Astrocyte (in vitro differentiated cells and primary cell): ENCODE measurements around the gene ANXA7. TPM values are rescaled to one million over a fixed set of nuclear protein-coding genes. Genes with fewer than 3 reads are reported as not detected.

ENCODE experiments used
- DNase-seq: peaks from one replicate; pipeline ENCODE4 v3.0.0-alpha.2; 2010; ENCODE audit warnings: low read depth
- FAIRE-seq: peaks from 2 replicates; lab custom pipeline; 2011; peaks lifted over from hg19 to GRCh38; lab: Jason Lieb, UNC
- H2AFZ ChIP-seq: 2 replicates; pipeline ENCODE4 v1.6.0; 2012; ENCODE audit warnings: low read depth, low read length, inconsistent platforms
- H3K27ac ChIP-seq: 2 replicates; pipeline ENCODE4 v1.5.1; 2011; ENCODE audit warnings: low read depth, low read length, inconsistent platforms
- H3K27me3 ChIP-seq: 2 replicates; pipeline ENCODE4 v1.6.0; 2011; ENCODE audit warnings: low read length, inconsistent platforms; ENCODE audit not compliant: insufficient read depth
- H3K36me3 ChIP-seq: 2 replicates; pipeline ENCODE4 v1.5.1; 2011; ENCODE audit warnings: low read length, inconsistent platforms; ENCODE audit not compliant: insufficient read depth
- H3K4me1 ChIP-seq: 2 replicates; pipeline ENCODE4 v1.5.1; 2011; ENCODE audit warnings: low read length, inconsistent platforms; ENCODE audit not compliant: insufficient read depth
- H3K4me2 ChIP-seq: 2 replicates; pipeline ENCODE4 v1.6.0; 2012; ENCODE audit warnings: low read length, inconsistent platforms
- H3K4me3 ChIP-seq: 2 replicates; pipeline ENCODE4 v1.5.1; 2011; ENCODE audit warnings: low read depth, mild to moderate bottlenecking, low read length, inconsistent platforms; ENCODE audit not compliant: insufficient read depth
- H3K79me2 ChIP-seq: 2 replicates; pipeline ENCODE4 v1.6.0; 2012; ENCODE audit warnings: mild to moderate bottlenecking, low read length, inconsistent platforms; ENCODE audit not compliant: insufficient read depth
- H3K9ac ChIP-seq: 2 replicates; pipeline ENCODE4 v1.6.0; 2012; ENCODE audit warnings: mild to moderate bottlenecking, low read length, inconsistent platforms
- H3K9me3 ChIP-seq: 2 replicates; pipeline ENCODE4 v1.5.1; 2012; ENCODE audit warnings: low read depth, mild to moderate bottlenecking, low read length, inconsistent platforms; ENCODE audit not compliant: insufficient read depth
- H4K20me1 ChIP-seq: 2 replicates; pipeline ENCODE4 v1.6.0; 2012; ENCODE audit warnings: low read length, inconsistent platforms; ENCODE audit not compliant: insufficient read depth
- H3K27ac Mint-ChIP-seq: one replicate; pipeline ENCODE4 v1.8.0; 2021; ENCODE audit warnings: mild to moderate bottlenecking, mixed read lengths; ENCODE audit not compliant: unreplicated experiment
- H3K27me3 Mint-ChIP-seq: one replicate; pipeline ENCODE4 v1.8.0; 2021; ENCODE audit warnings: low read depth, mixed read lengths; ENCODE audit not compliant: unreplicated experiment
- H3K36me3 Mint-ChIP-seq: one replicate; pipeline ENCODE4 v1.8.0; 2021; ENCODE audit warnings: low read depth, mixed read lengths; ENCODE audit not compliant: unreplicated experiment
- H3K4me1 Mint-ChIP-seq: one replicate; pipeline ENCODE4 v1.8.0; 2021; ENCODE audit warnings: low read depth, mixed read lengths; ENCODE audit not compliant: unreplicated experiment
- H3K4me3 Mint-ChIP-seq: one replicate; pipeline ENCODE4 v1.8.0; 2021; ENCODE audit warnings: mild to moderate bottlenecking, moderate library complexity, mixed read lengths; ENCODE audit not compliant: unreplicated experiment
- H3K9me3 Mint-ChIP-seq: one replicate; pipeline ENCODE4 v1.8.0; 2021; ENCODE audit warnings: mild to moderate bottlenecking, mixed read lengths; ENCODE audit not compliant: unreplicated experiment
- EZH2 ChIP-seq: IDR thresholded peaks from 2 replicates; pipeline ENCODE4 v1.6.1; 2012; ENCODE audit warnings: mild to moderate bottlenecking, low read length, inconsistent platforms; ENCODE audit not compliant: insufficient read depth
- total RNA-seq: library from RNA; stranded (reverse); gene quantifications from 2 replicates; pipeline ENCODE4 v1.2.1, GENCODE V29; 2021
- TF ChIP-seq, protein P1 (sequence below): IDR thresholded peaks from 2 replicates; pipeline ENCODE4 v1.5.1; 2011; ENCODE audit warnings: low read depth, mild to moderate bottlenecking, inconsistent platforms, low read length, moderate library complexity; ENCODE audit not compliant: insufficient read depth

ANXA7 gene
- total RNA-seq, 1 donor from 2014 or later, result 79.6 TPM

DNA sequence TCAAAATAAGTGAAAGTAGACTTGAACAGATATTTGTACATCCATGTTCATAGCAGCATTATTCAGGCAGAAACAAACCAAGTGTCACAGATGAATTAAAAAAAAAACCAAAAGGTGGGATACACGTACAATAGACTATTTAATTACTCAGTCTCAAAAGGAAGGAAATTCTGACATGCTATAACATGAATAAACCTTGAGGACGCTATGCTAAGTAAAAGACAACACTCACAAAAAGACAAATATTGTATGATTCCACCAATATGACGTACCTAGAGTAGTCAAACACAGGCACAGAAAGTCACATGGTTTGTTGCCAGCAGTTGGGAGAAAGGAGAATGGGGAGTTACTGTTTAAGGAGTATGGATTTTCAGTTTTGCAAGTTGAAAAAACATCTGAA is 37.2 kb downstream of the ANXA7 start:
- Histone ChIP-seq H3K27ac (no peak overlapping the region), H2AFZ (no peak overlapping the region), H3K9me3 (no peaks in the 10 kb centered on the region), H3K27me3 (no peaks in the 10 kb centered on the region), H3K4me3 (no peak overlapping the region), H3K4me2 (no peak overlapping the region), H3K79me2 (no peaks in the 10 kb centered on the region), H4K20me1 (no peaks in the 10 kb centered on the region), H3K36me3 (peaks cover 41% of the 10 kb centered on the region), H3K4me1 (no peaks in the 10 kb centered on the region), H3K9ac (no peak overlapping the region)
- Mint-ChIP-seq H3K4me1 (no peaks in the 10 kb centered on the region), H3K4me3 (no peak overlapping the region), H3K27me3 (no peaks in the 10 kb centered on the region), H3K27ac (no peak overlapping the region), H3K9me3 (no peaks in the 10 kb centered on the region), H3K36me3 (peaks cover 15% of the 10 kb centered on the region)
- TF ChIP-seq, protein P1, sequence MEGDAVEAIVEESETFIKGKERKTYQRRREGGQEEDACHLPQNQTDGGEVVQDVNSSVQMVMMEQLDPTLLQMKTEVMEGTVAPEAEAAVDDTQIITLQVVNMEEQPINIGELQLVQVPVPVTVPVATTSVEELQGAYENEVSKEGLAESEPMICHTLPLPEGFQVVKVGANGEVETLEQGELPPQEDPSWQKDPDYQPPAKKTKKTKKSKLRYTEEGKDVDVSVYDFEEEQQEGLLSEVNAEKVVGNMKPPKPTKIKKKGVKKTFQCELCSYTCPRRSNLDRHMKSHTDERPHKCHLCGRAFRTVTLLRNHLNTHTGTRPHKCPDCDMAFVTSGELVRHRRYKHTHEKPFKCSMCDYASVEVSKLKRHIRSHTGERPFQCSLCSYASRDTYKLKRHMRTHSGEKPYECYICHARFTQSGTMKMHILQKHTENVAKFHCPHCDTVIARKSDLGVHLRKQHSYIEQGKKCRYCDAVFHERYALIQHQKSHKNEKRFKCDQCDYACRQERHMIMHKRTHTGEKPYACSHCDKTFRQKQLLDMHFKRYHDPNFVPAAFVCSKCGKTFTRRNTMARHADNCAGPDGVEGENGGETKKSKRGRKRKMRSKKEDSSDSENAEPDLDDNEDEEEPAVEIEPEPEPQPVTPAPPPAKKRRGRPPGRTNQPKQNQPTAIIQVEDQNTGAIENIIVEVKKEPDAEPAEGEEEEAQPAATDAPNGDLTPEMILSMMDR, result no peak
- no peak for TF ChIP-seq EZH2
- DNase-seq (no peak), FAIRE-seq (no peak)

DNA sequence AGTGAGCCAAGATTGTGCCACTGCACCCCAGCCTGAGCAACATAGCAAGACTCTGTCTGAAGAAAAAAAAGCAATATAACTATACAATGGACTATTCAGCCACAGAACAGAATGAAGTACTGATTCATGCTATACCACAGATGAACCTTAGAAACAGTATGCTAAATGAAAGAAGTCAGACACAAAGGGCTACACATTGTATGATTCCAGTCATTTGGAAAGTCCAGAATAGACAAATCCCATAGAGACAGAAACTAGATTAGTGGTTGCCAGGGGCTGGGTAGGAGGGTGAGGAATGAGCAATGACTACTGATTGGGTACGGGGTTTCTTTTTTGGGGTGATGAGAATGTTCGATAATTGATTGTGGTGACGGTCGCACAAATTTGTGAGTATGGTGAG is 45.6 kb downstream of the ANXA7 start:
- no peaks in the 10 kb centered on the region for H3K4me1 ChIP-seq
- no peak overlapping the region for H3K27ac Mint-ChIP-seq
- H3K4me2 ChIP-seq, result no peak overlapping the region
- H3K4me3 ChIP-seq, result no peak overlapping the region
- H3K4me3 Mint-ChIP-seq, result no peak overlapping the region
- no peaks in the 10 kb centered on the region for H3K4me1 Mint-ChIP-seq
- no peaks in the 10 kb centered on the region for H3K9me3 ChIP-seq
- H3K36me3 ChIP-seq, result peaks cover 21% of the 10 kb centered on the region
- H3K9me3 Mint-ChIP-seq, result no peaks in the 10 kb centered on the region
- H3K36me3 Mint-ChIP-seq, result peaks cover 16% of the 10 kb centered on the region
- FAIRE-seq, result no peak
- H3K79me2 ChIP-seq, result no peaks in the 10 kb centered on the region
- no peak overlapping the region for H3K27ac ChIP-seq
- no peaks in the 10 kb centered on the region for H4K20me1 ChIP-seq
- H3K9ac ChIP-seq, result no peak overlapping the region
- H3K27me3 ChIP-seq, result no peaks in the 10 kb centered on the region
- no peak overlapping the region for H2AFZ ChIP-seq
- H3K27me3 Mint-ChIP-seq, result no peaks in the 10 kb centered on the region
- DNase-seq, result no peak
- TF ChIP-seq, protein P1, result no peak
- no peak for TF ChIP-seq EZH2

- H3K4me1 ChIP-seq, result no peaks in the 10 kb centered on the region
- no peak overlapping the region for H3K4me3 Mint-ChIP-seq
- H3K9me3 Mint-ChIP-seq, result no peaks in the 10 kb centered on the region
- no peak overlapping the region for H2AFZ ChIP-seq
- peaks cover 21% of the 10 kb centered on the region for H3K36me3 ChIP-seq
- DNase-seq (no peak), FAIRE-seq (no peak)
- H3K27ac ChIP-seq, result no peak overlapping the region
- H3K9me3 ChIP-seq, result no peaks in the 10 kb centered on the region
- no peak overlapping the region for H3K9ac ChIP-seq
- H3K27me3 Mint-ChIP-seq, result no peaks in the 10 kb centered on the region
- H3K79me2 ChIP-seq, result no peaks in the 10 kb centered on the region
- no peak overlapping the region for H3K27ac Mint-ChIP-seq
- H4K20me1 ChIP-seq, result no peaks in the 10 kb centered on the region
- H3K27me3 ChIP-seq, result no peaks in the 10 kb centered on the region
- no peaks in the 10 kb centered on the region for H3K4me1 Mint-ChIP-seq
- no peak for TF ChIP-seq EZH2
- TF ChIP-seq, protein P1, result no peak
- peaks cover 19% of the 10 kb centered on the region for H3K36me3 Mint-ChIP-seq
- H3K4me2 ChIP-seq, result no peak overlapping the region
- no peak overlapping the region for H3K4me3 ChIP-seq
Observed at GRCh38 chr10:73366381-73367298, 47.2 kb downstream of the ANXA7 start.
